Cardiac atrium fibroblast (primary cell): Measurements from ENCODE around the gene EIF4E1B. TPM values are rescaled to one million over a fixed set of nuclear protein-coding genes. Genes with fewer than 3 reads are reported as not detected.

Experiments
- total RNA-seq: library from RNA; depleted of rRNA; stranded (reverse); fragments of >200 nt; gene quantifications from 2 replicates; pipeline ENCODE4 v1.2.3, GENCODE V29; 2015

EIF4E1B gene
- not detected in 2 replicates for total RNA-seq

GRCh38 chr5:176629853-176630680 is at the start of gene EIF4E1B, which contains the start of gene SNCB:
EIF4E1B (plus strand) TSS chr5:176630675; CDS start chr5:176642788, 12,113 bp downstream.
SNCB (minus strand) TSS chr5:176630534; CDS start chr5:176629654, 880 bp downstream.

GRCh38 chr5:176609724-176610434 is 20.6 kb upstream of the EIF4E1B start, which contains the start of gene GPRIN1:
GPRIN1 (minus strand) TSS chr5:176610156; CDS start chr5:176599834, 10,322 bp downstream.

GRCh38 chr5:176647030-176647842 is 16.8 kb downstream of the EIF4E1B start, which contains the start of gene TSPAN17:
TSPAN17 (plus strand) TSS chr5:176647484; CDS start chr5:176647616, 132 bp downstream.

Other genes with a start within 250 kb of the EIF4E1B start
- gene NOP16, start 242.1 kb upstream of the EIF4E1B start, total RNA-seq: 13.3 and 19.3 TPM in 2 replicates
- gene HIGD2A, start 241.9 kb upstream of the EIF4E1B start, total RNA-seq: 85.7 and 124 TPM in 2 replicates
- gene CLTB, start 214.1 kb upstream of the EIF4E1B start, total RNA-seq: 86.3 and 98.0 TPM in 2 replicates
- 32.7 and 35.2 TPM in 2 replicates for gene FAF2, start 182.3 kb upstream of the EIF4E1B start, total RNA-seq
- 2.9 and 4.9 TPM in 2 replicates for gene RNF44, start 93.3 kb upstream of the EIF4E1B start, total RNA-seq
- gene CDHR2, start 81.3 kb upstream of the EIF4E1B start, total RNA-seq: not detected in 2 replicates
- 2.7 and 3.7 TPM in 2 replicates for gene GPRIN1, start 20.5 kb upstream of the EIF4E1B start, total RNA-seq
- not detected in 2 replicates for gene SNCB, start 141 bp upstream of the EIF4E1B start, total RNA-seq
- 19.1 and 27.4 TPM in 2 replicates for gene TSPAN17, start 16.8 kb downstream of the EIF4E1B start, total RNA-seq
- gene UNC5A, start 179.9 kb downstream of the EIF4E1B start, total RNA-seq: 0.54 and 0.97 TPM in 2 replicates